ENCODE data around the gene SPATA6L.
"Not testable (repeated sequence)": the region's sequence is repeated elsewhere in the genome, so short reads cannot be mapped to it uniquely, and the experiment has no call there.

SPATA6L gene

DNA sequence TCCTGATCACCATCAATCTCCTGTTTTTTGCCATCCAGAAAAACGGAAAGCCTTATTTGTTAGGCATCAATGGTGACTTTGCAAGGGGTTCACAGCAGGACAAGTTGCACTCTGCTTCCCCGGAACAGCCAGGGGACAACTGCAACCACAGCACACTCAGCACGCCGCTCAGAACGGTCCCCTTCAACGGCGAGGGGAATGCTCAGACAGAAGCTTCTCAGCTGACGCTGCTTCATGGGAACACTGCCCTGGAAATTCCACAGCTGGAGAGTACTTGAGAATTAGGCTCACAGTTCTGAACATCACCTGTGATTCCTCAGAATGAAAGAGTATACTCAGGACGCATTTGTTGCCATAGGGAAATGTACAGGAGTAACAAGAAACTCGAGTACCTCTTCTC, 44.3 kb downstream of the SPATA6L start:
- DNase-seq: no peak

DNA sequence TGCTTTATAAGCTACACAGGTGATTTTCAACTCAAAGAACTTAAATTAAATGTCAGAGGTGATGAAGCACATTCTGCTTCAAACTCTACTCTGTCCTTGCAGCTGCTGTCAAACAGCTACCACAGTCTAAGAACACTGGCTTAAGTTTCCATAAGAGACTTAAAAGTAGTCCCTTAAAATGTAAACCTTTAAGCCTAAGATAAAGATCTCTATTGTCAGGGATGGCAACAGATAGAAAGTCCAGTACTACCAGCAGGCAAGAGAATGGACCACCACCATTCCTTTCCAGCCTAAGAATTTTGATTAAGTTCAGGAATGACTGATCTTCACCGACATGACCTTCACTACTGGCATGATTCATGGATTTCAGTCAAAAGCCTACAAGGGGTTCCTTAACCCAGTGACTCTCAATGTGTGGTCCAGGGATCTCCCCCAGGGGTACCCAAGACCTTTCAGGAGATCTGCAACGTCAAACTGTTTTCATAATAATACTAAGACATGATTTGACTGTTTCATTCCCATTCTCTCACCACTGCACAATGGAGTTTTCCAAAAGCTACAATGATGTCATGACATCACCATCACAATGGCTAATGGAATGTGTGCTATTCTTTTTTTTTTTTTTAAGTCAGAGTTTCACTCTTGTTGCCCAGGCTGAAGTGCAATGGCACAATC, 45.3 kb downstream of the SPATA6L start:
- no peak for DNase-seq

DNA sequence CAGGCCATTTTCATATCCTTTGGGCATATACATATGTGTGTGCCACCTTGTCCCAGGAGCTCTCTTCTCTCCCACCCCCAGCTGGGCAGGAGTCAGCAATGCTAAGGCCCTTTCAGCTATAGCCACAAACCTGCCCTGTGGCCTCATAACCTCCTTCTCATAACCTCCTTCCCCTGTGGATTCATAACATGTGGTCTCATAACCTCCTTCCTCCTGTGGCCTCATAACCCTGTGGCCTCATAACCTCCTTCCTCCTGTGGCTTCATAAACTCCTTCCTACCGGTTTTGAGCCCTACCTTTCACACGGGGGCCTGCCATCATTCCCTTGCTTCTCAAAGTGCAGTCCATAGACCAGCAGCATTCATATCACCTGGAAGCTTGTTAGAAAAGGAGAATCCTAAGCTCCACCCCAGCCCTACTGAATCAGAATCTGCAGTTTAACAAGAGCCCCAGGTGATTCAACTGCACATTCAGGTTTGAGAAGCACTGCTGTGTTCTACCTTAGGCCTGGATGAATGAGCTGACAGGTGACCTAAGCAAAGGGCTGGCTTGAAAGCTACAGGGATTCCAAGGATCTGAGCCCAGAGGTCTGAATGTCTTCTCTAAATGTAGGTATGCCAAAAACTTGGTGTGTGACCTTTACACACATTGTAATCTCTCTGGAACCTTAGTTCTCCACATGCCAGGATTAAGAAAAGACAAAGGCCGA, 46.1 kb downstream of the SPATA6L start:
- DNase-seq: no peak

DNA sequence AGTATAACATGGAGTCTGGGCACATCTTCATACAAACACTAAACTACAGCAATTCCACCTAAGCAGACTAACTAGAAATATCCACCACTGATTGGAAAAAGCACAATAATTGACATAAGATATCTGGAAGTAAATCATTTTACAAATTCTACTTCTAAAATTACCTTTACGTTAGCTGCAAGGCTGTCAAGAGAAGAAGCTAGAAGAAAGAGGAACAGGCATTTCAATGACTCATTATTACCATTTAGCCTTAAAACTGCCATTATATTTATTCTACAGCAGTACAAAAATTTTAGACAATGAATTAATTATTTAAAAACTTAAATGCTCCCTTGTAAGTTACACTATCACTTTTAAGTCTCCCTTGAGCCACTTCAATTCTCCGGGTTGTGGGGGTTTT, 47.6 kb downstream of the SPATA6L start:
- DNase-seq: no peak

DNA sequence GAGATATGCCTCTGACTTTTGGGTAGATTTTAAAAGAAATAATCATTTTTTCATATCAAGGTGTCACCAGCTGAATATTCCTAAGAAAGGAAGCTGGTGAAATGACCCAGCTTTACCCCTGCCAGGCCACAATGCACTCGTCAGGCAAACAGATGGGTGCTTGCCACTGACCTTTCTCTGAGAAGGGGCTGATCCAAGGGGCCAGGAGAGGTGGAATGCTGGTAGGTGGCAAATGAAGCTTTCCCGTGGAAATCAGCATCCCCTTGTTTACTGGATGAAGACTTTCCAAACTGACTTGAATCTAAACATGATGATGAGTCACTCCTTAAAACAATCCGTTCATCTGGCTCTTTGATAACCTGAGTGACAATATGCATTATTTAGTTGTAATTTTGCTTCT, 48.5 kb downstream of the SPATA6L start:
- DNase-seq: no peak

DNA sequence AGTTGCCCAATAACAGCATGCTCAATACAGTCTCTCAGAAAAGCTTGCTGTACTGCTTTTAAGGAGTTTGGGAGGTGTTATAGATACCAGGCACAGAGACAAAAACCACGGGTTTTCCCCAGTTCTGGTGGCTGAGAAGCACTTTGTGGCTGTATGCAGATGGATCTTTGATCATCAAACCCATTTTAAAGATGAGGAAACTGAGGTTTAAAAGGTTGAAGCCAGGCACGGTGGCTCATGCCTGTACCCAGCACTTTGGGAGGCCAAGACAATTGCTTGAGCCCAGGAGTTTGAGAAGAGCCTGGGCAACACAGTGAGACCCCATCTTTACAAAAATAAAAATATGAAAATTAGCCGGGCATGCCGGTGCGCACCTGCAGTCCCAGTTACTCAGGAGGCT, 50.5 kb downstream of the SPATA6L start:
- DNase-seq: no peak

DNA sequence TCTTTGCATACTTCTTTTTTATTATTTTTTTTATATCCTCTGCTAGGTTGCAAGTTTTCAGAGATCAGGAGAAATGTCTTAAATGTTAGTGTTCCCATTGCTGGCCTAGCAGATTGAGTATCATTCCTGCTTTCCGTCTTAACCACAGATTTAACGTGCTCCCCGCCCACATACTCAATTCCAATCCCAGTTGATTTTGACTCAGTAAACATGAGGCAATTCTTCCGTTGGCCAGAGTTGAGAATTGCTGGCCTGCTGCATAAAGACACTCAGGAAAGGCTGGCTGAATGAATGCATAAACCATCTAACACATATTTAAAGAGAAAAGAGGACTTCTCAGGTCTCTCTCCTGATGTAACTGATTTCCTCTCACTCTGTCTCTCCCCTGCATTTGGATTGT, 51.0 kb downstream of the SPATA6L start:
- no peak for DNase-seq

DNA sequence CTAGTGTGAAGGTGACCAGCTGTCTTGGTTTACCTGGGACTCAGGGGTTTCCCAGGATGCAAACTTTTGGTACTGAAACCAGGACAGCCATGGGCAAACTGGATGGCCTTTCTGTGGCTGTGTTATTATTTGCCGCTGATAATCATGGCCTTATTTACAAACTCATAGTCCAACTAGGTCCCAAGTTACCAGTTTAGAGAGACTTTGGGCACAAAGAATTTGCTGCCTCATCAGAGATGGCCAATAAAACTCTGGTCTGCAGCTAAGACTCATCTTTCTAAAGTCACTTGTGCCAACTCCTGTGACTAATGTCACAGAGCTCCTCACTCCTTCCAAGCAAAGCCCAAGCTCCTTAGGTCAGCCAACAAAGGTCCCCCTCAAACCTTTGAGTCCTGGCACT, 51.7 kb downstream of the SPATA6L start:
- no peak for DNase-seq

DNA sequence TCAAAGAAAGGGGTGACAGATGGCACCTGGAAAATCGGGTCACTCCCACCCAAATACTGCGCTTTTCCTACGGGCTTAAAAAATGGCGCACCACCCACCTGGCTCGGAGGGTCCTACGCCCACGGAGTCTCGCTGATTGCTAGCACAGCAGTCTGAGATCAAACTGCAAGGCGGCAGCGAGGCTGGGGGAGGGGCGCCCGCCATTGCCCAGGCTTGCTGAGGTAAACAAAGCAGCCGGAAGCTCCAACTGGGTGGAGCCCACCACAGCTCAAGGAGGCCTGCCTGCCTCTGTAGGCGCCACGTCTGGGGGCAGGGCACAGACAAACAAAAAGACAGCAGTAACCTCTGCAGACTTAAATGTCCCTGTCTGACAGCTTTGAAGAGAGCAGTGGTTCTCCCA, 60.2 kb downstream of the SPATA6L start:
- DNase-seq: not testable (repeated sequence)

DNA sequence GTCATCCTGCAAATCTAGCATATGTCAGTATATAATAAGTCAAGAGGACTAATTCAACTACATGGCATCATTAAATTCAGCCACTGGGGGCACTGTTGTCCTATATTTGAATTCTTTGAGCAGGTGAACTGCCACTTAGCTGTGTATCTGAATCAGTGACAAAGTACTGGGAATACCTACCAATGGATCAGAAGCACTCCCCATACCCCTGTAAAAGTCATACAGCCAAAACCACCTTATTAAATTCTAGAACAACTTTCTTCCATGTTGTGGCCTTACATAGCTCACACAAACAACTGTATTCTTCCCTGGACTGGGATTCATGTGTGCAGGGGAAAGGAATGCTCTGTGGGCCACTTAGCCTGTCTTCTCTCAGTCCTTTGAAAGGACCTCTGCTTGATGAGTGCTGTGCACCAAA, 61.6 kb downstream of the SPATA6L start:
- DNase-seq: peak; percentile 8 to 47

DNA sequence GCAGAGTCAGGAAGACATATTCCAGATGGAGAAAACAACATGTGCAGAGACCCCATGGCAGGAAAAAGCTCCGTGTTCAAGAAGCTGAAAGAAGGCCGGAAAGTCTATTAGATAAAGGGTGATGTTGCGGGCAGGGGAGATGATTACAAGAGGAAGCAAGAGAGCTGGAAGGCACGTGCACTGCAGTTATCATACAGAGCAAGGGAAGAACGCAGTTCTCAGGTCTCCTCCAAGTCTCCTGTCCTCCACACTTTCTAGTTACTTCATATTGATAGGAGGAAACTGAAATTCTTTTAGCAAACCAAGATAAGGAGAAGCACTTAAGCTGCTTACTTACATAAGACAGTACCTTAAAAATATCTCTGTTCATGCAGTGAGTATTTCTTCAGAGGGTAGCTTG, 62.5 kb downstream of the SPATA6L start:
- DNase-seq: no peak

DNA sequence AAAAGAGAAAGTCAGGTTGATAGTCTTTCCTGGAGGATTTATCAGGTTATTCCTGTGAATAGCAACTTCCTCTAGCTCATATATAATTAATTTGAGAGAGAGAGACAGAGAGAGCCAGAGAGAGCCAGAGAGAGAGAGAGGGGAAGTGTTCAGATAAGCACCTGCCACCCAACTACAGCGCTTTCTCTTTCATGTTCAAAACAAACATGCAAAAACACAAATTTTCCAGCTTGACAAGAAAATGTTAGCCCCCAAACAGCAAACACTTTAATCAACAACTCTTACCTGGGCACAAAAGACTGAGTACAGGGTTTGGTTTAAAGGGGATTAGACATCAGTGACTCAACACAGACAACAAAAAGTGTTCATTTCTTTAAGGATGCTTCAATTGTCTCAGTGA, 65.9 kb downstream of the SPATA6L start:
- no peak for DNase-seq

DNA sequence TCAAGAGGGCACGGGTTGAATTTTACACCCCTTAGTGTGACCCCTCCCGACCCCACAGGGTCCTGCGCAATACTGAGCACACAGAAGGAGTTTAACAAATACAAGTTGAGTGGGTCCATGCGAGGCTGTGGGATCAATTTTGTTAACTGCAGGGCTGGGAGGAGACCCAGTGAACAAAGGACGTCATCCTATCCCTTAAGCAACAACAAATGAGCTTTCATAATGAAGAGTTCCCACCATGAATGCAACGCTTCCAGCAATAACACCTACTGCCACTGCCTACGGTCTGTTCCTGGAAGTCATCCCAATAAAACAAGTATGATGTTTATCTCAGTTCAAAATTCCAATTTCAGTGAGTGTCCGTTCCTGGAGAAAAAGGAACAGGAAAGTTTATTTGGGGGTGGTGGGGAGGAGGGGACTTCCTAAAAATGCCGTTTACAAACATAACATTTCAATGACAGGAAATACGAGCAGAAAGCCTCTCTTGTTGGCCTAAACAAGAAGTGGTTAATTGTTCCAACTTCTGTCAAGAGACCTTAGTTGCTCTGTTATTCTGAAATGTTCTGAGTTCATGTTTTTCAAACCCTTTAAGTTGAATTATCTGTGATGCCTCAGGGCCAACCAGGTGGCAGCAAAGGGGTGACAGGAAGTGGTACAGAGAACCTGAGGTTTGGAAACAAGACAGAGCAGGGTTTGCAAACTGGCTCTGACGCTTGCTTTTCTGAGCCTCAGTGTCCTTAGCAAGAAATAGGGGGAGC, 69.9 kb downstream of the SPATA6L start:
- DNase-seq: no peak

DNA sequence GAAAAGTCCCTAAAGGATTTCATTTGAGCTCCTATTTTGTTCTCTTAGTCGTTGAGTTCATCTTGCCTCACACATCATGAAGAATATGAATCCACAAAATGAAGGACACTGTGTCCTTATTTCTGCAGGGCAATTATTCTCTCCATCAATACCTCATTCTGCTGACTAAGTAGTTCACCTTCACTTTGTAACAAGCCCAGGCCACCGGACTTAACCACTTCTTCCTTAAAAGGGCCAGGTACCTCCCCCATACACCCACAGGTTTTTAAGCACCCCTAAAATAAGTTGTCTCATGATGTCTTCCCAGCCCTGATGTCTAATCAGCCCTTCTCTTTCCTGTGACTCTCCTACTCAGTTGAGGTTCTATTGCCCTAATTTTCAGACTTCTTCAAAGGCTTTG, 71.3 kb downstream of the SPATA6L start:
- no peak for DNase-seq

DNA sequence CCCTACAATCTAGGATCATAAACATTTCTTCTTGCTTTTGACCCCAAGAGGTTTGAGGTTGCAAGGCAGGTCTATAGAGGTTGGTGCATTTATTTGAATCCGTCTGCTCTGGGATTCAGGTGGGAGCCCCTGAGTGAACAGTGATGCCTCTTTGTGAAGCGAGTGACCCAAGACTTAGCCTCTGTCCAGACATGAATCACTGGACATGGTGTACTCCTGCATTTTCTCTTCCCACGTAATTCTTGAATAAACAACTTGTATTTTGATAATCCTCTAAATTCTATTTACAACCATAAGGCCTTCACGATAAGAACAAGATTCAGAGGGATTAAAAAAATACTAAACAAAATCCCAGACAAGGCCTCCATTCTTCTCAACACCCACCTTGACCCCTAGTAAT, 71.7 kb downstream of the SPATA6L start:
- DNase-seq: no peak

DNA sequence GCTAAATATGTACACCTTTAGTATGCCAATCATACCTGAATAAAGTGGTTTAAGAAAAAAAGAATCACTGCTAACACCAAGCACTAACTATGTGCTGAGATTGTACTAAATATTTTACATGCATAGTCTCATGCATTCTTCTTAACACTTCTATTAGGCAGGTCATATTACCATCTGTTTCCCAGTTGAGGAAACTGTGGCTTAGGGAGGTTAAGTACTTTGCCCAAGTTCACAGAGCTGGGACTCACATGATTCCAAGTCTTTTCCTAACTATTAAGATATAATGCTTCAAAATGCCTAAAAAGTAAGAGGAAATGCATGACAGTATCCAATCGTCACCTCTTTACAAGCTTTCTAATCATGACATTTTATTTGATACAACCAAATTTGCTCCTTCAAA, 73.4 kb downstream of the SPATA6L start:
- DNase-seq: no peak

DNA sequence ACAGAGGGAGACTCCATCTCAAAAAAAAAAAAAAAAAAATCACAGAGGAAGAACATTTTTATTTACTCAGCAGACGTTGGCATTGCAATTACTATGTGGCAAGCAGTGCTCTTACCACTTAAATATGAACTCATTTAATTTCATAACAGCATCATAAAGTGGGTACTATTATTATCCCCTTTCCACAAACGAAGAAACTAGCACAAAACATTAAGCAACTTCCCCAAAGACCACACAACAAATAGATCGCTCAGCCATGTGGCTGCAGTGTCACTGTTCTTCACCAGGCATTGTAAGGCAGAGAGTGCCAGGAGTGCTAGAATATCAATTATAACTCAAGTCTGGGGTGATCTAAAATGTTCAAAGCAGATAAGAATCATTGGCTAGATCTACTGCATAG, 74.0 kb downstream of the SPATA6L start:
- DNase-seq: no peak

DNA sequence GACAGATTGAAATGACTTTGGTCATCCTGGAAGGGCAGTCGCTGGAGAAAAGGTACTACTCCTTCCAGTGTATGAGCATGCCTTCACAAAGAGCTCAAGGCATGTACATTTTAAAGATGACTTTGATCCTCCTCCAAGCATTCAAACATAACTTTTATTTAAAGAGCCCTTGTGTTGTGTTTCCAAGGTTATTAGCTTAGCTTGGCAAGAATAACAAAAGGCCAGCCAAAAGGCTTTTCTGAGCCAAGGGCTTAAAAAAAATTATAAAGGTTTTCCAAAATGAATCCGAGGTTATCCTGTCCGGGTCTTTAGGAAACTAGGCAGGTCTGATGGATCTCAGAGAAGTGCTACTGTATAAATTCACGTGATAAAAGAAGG, 75.2 kb downstream of the SPATA6L start:
- DNase-seq: no peak

DNA sequence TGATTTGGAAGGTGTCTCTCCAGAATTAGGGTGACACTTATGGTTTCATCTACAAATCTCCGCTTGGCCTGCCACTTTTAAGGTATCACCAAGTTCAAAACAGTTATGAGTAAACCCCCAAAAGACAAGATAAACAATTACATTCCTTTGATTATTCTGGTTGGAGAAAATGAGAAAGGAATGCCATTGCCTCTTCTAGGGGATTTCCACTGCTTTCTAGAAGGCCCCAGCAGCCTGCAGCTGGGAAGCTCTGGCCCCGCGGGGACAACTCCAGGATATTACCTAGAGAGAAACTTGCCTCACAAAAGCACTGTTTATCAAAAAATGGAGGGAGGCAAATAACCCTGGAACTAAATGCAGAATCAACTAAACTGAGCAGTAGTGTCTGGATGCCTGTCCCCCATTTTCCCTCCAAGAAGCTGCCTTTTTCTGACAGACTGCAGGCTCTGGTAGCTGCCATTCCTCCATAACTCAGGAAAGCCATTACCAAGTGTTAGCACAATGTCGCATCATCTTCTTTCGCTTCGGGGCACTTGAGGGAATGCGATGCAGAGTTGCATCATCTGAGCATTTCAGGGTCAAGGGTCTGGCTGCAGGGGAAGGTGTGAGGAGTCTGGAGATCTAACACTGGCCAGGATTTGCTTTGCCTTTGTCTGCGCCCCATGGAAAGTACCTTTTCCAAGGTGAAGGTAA, 75.7 kb downstream of the SPATA6L start:
- no peak for DNase-seq

DNA sequence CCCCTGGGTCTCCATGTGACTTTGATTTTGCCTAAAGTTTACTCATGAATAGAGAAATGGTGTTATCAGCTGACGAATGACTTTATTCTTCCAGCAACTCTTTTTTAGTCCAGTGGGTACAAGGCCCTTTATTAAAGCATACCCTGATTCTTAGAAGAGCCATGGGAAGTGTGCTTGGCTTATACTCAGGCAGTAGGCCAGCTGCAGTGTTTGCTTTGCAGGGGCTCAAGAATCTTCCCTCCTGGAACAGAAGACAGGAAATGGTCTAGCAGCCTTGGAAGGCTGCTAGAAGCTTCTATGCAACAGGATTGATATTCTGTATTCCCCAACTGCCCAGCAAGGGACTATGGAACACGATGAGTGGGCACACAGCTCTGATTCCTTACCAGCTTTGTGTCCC, 77.6 kb downstream of the SPATA6L start:
- no peak for DNase-seq

DNA sequence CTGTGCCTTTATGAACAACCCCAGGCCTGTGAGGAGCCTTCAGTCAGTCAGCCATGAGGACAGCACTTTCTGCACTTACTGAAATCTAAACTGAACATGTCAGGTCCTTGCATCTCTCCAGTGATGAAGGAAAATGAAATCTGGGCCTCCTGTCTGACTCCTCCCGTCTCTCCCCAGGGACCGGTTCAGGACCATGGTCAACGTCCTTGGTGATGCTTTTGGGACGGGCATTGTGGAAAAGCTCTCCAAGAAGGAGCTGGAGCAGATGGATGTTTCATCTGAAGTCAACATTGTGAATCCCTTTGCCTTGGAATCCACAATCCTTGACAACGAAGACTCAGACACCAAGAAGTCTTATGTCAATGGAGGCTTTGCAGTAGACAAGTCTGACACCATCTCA, 81.1 kb downstream of the SPATA6L start:
- DNase-seq: no peak

DNA sequence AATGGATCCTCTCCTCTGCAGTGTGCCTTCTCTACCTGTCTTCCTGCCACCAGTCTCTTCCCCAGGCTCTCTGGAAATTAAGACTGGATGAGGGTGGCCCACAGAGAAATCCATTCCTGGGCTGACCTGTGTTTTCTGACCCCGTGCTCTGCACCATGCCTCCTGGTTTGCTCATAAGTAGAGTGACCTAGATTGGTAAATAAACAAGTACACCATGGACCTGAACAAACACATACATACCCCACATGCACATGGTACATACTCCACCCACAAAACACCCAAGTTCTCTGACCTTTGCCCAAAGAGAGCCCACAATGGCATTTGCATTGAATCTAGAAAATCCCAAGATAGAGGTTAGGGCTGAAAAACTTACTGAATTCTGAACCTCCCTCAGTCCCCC, 81.6 kb downstream of the SPATA6L start:
- no peak for DNase-seq

DNA sequence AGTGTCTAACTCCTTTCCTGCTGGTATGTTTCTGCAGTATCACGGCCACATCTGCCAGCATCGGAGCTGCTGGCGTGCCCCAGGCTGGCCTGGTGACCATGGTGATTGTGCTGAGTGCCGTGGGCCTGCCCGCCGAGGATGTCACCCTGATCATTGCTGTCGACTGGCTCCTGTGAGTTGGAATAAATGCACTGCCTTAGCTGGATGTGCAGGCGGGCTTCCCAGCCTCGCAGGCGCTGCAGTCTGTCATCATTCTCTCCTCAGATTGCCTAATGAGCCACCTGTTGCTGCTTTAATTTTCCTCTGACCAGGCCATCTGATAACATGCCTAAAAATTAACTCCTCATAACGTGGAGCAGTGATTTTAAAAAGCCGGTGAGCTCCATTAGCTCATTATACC, 83.3 kb downstream of the SPATA6L start:
- DNase-seq: no peak

All from SHP77 (cell line).